NCI-H510A treated with DMSO at 0.1 percent for 48 hours (cell line): ENCODE results near the gene SLC22A23.
A peak's percentile ranks its signal among the peaks of the same experiment; 100 is the strongest.
"Not testable (repeated sequence)": the region's sequence is repeated elsewhere in the genome, so short reads cannot be mapped to it uniquely, and the experiment has no call there.

Source experiments
- DNase-seq: peaks from one replicate; lab custom pipeline; 2025; lab: John Stamatoyannopoulos, UW

Gene SLC22A23

DNA sequence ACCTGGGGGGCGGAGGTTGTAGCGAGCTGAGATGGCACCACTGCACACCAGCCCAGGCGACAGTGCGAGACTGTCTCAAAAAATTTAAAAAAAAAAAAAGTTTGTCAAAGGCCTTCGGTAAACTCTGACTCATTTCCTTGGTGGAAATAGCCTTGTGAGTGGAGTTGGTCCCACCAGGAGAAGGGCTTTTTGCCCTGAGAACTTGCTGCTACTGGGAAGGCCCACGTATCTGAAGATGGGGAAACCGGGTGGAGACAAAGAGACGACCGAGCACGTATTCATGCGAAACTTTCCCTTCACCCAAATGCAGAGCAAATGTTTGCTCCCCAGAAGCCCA is 51.7 kb downstream of the SLC22A23 start:
- DNase-seq: no peak

DNA sequence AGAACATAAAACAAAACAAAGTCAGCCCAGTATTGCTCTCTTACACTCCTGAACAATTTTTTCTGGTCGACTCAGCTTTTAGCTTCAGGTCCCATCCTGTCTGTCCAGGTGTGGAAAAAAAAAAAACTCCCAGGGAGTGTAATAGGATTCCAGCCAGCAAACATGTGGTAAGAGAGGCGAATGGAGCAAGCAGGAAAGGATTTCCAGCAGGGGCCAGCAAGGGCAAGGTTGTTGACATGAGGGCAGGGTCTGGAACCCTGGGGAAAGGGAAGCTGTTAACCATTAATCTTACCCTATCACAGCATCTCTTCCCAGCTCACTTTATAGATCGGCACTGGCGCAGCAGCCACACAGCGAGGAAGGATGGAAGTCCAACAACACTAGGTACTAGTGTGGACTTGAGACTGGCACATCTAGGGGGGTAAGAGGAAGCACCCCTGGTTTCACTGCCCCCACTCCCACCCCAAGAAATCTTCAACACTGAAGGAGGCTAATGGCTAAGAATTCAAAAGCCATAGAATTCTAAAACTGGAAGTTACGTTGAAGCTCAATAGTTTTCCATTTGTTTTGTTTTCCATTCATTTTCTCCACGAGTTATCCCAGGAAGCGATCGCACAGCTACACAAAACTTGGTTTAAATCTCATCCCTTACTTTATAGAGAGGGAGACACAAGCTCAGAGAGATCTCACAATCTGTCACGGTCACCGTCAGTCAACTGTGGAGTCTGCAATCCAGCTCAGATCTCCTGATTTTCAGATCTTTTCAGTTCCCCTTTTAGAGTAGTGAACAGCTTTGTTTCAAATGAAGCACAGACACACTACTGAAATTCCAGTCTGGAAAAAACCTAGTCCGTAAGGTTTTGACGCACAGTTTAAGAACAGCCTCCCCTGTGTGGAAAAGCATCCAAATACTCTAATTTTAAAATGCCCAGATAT is 53.3 kb downstream of the SLC22A23 start:
- DNase-seq: peak; percentile 23

DNA sequence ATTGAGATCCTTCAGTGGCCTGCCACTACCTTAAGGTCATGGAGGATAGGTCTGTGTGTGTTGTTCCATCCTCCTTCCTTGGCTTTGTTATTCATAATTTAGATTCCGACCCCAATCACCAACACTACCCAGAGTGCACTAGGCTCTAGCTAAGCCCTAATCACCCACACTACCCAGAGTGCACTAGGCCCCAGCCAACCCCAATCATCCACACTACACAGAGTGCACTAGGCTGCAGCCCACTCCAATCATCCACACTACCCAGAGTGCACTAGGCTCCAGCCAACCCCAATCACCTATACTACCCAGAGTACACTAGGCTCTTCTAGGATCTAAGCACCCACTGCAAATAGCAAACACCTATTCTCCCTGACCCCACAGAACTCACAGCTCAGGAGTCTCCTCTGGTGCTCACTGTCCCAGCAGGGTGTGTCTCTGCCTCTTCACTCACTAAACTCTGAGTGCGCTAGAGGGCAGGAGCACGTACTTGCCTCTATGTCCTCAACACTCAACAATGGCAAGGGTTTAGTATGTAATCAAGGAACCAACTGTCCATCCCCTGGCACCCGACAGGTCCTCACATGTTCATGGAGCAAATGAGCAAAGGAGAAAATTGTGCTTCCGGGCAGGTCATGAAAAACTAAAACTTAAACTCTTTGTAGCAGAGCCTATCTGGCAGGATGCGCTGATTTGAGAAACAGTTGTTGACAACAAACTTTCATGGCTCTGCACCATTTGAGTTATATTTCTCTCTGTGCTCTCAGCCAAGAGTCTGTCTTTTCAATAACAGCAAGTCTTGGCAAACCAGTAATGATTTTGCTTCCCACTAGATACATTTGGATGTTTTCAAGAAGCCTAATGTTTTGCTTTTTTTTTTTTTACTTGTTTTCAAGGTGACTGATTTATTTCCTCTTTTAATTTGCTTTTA is 54.3 kb downstream of the SLC22A23 start:
- DNase-seq: peak; percentile 13

DNA sequence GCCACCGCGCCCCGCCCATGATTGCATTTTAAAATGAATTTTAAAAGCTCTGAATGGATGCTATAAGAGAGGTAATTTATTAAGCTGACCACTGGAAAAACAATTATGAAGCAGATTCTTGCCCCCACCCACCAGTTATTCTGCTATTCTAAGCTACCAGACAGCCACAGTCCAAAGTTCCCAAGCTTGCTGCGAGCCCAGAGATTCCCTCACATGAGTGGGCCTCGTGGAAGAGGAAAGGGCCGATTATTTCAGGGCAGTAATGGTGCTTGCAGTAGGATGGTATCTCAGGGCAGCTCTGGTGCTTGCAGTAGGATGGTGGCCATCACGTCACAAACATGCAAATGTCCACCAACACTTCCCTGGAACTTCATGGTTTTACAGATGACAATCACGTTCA is 56.7 kb downstream of the SLC22A23 start:
- DNase-seq: no peak

DNA sequence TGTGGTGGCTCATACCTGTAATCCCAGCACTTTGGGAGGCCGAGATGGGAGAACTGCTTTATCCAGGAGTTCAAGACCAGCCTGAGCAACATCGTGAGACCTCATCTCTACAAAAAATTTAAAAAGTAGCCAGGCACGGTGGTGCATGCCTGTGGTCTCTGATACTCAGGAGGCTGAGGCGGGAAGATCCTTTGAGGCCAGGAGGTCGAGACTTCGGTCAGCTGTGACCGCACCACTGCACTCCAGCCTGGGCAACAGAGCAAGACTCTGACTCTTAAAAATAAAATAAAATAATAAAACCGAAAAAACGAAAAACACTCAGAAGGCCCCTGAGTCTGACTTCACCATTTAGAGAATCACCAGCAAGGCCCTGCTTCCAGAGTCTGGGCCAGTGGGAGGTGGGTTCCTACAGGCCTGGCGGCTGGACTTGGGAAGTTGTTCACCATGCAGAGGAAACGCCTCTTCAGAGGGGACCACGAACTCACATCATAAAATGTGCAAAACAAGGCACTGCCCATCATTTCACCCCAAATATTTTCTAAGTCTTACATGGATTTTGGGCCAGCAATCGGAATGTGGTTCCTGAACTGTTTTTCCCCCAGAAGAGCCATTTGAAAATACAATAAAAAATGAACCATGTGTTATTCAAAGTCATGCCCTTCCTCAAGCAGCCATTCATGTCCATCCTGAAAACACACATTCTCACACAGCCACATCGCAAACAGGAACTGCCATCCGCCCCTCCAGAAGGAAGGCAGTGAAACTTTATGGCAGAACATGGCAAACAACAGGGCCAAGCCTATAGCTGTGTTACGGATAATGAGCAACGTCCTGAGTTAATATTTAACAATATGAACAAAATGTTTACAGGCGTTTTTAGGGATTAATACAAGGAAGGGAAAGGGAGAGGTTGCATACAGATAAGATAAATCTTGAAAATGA is 57.8 kb downstream of the SLC22A23 start:
- DNase-seq: no peak

DNA sequence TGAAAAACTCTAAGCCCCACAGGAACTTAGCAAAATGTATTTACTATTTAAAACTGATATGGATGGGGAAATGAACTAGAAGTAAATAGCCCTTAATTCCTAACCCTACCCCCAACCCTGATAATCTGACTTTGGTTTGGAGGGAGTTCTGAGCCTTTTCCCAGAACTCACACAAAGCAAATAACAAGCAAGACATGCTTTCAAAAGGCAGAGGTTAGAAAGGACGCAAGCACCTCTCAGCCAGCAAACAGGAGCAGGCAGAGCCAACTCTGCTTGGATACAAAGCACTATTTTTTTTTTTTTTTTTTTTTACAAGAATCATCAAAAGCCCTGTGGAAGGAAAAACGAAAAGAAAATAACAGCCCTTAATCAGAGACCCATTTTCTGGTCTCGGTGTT is 58.7 kb downstream of the SLC22A23 start:
- DNase-seq: no peak

DNA sequence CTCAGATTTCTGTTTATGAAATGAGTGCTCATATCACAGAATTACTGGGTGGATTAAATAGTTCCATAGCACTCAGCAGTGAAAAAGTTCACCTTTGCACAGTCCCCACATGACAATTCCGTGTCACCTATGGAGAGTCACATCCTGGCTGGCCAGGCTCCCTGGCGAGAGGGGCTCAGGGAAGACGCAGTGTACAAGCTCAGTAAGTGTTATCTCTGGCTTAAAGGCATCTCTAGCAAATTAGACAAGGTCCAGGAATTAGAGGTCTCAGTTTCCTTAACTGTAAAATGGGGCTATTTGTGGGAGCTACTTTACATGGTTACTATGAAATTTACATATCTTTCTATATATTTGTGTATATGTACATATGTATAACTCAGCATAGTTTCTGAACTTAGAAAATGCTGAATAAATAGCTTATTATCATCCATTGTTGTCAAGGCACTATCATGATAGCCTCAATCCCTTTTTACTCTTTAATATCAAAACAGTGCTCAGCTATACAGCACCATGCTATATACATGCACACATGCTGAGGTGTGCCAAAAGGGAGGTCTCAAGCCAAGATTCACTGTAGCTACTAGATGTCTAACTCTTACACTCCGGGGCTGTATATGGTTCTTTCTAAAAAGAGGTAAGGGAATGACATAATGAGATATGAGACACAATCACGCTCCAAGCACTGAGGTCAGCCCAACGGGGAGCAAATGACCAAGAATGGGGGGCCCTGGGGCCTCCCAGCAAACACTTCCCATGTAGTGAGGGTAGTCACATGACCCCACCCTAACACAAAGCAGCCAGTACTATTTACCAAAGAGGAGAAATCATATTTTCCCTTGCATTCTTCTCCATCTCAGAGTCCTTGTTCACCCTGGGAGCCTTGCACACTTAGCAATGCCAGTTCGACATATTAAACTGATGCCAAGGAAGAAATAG is 59.4 kb downstream of the SLC22A23 start:
- no peak for DNase-seq

DNA sequence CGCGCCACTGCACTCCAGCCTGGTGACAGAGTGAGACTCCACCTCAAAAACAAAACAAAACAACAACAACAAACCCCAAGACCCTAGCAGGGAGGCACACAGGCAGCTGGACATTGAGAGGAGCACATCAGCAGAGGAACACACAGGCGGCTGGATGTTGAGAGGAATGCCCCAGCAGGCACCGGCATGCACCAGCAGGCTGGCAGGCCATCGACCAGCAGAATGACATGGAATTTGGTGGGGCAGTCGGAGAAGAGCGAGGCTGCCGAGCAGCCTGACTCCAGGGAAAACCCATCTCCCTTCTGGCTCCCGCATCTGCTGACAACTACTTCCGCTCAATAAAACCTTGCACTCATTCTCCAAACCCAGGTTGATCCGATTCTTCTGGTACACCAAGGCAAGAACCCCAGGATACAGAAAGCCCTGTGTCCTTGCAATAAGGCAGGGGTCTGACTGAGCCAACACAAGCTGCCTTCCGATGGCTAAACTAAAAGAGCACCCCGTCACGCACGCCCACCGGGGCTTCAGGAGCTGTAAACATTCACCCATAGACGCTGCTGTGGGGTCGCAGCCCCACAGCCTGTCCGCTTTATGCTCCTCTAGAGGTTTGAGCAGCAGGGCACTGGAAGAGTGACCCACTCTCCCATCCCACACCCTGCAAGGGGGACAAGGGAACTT is 60.2 kb downstream of the SLC22A23 start:
- no peak for DNase-seq

DNA sequence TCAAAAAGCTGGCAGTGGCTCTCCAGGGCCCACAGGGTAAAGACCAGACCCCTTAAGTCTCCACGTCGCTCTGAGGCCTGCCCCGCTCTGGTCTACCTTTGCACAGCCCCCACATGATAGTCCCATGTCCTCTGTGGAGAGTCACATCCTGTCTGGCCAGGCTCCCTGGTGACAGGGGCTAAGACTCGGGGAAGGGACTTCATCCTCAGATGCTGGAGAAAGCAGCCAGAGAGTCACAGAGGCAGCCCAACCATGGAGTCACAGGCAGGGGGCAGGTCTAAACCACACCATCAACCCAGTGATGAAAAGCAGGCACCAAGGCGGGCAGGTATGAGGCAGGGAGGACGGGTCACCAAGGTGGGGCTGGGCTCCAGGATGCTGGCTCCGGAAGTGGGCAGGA is 62.2 kb downstream of the SLC22A23 start:
- DNase-seq: no peak

DNA sequence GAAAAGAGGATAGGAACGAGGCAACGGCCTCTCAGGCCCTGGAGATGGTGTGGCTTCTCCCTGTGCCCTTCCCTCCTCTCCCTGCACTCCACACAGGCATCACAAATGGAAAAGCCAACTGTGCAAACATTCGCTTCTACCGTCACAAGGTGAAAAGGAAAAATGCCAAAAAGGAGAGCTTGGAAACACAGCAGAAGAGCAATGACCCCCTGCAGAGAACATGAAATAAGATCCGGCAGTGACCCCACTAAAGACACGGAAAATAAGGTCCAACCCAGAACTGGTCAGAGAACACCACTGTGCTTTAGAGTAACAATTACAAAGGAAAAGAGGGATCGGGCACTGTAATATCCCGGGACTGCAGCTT is 63.0 kb downstream of the SLC22A23 start:
- no peak for DNase-seq

DNA sequence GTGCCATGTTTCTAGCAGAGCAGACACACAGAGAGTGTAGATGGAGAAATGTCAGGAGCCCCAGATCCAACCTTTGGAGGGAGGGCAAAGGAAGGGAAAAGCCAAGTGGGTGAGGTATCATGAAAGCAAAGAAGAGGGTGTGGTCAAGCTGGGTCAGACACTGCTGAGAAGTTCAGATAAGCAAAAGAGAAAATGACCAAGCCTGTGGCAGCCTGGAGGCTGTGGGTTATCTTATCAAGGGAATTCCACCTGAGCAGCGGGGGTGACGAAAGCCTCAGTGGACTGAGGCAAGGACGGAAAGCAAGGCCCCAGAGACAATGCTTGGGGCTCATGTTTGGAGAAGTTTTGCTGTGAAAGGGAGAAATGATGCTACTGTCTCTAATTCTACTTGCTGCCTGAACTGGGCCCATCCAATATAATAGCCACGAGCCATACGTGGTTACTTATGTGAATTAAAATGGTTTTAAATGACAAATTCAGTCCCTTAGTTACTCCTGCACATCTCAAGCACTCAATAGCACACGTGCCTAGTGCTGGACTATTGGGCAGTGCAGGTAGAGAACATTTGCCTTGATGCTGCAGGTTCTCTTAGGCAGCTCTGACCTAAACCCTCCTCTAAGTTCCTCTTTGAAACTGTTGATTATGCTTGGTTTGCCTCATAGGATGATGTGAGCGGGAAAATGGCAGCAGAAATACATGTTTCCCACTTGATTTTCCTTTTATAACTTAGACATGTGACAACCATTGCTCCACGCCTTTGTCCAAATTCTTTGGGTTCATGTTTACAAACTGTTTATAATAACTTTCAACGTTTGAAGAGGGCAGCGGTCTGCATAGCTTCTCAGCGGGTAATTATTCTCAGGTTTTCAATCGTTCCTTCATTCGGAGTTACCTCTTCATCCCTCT is 63.7 kb downstream of the SLC22A23 start:
- DNase-seq: no peak

DNA sequence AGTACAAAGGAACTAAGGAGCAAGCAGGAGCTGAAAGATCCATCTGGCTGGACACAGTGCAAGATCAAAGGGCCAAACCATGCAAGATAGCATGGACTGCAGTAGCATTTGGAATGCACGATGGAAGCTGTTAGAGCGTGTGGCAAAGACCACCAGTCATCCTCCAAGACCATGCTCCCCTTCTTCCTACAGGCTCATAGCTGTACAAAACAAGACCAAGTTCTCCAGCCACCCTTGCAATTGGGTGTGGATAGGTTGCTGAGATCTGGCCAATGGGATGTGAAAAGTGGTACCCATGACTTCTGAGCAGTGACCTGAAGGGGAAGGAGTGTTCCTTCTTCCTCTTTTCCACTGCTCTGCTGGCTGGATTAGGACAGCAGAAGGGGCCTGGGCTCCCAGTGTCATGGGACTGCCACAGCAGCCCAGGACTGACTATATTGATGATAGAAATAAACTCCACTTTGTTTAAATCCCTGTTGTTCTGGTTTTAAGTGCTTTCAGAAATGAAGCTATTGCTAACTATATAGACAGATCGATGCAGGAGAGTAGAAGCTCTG is 64.9 kb downstream of the SLC22A23 start:
- no peak for DNase-seq

DNA sequence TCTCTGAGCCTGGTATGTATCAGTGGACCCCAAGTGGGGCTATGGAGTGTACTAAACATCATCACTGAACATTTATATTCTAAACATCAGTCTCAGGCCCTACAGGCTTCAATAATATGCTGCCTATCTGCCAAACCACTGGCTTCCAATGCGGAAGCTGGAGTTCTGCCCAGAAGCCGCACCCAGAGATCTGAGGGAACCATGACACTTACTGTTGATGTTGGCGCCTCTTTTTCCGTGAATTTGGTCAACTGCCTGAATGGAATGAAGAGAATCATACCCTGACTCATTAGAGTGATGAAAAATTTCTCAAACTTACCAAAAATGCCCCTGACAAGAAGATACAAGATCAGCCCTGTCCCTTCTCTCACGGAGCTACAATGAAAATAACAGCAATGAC is 66.2 kb downstream of the SLC22A23 start:
- DNase-seq: no peak

DNA sequence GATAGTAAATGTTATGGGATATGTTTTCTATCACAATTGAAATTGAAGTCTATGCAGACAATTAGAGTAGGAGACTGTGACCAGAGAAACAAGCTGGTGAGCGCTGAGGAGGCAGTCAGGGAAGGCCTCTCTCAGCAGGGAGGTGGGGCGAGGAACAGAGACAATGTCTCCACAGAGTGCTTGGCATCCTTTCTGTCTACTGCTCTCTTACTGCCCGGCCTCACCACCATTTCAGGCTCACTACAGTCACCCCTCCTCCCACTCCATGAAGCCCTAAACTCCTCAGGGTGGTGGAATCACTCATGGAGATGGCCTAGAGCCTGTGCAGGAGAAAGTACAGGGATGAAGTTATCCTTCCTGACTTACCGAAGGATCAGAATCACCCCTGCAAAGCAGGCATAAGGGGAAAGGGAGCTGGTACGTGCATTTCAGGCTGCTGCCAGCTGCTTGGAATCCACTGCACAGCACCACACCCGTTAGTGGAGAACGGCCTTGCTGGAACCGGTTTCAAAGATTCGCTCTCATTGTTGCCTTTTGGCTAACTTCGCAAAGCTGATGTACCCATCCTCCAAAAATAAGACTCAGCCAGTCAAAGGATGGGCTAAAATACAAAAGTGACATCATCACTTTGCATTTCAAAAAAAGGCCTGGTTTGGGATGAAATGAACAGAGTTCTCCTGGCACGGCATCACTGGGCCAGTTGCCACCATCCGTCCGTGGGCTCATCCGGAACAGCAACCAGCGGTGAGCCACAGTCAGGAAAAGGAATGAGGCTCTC is 67.3 kb downstream of the SLC22A23 start:
- DNase-seq: no peak

DNA sequence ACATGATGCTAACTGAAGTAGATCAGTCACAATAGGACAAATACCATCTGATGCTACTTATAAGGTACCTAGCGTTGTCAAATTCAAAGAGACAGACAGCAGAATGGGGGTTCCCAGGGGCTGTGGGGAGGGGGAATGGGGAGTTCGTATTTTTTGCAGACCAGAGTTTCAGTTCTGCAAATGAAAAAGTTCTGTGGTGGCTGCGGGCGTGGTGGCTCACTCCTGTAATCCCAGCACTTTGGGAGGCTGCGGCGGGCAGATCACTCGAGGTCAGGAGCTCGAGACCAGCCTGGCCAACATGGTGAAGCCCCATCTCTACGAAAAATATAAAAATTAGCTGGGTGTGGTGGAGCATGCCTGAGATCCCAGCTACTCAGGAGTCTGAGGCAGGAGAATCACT is 68.1 kb downstream of the SLC22A23 start:
- no peak for DNase-seq

DNA sequence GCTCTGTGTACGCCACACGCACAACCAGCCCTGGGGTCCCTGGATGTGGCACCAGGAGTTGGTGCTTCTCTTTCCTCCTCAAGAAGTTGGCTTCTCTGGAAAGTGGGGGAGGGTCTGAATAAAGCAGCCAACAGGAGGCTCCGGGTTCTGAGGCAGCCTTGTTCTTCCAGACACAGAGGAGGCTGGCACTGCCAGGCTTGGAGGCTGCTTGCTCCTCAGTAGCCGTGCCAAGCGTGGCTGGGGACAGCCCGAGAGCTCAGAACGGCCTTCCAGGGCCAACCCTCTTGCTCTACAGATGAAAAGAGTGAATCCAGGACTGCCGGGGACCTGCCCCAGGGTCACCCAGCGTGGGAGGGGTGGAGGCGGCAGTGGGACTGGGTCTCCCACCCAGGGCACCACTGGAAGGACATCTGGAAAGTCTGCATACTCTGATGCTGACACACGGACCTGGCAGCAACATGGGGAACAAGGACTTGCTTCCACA is 70.4 kb downstream of the SLC22A23 start:
- DNase-seq: no peak

DNA sequence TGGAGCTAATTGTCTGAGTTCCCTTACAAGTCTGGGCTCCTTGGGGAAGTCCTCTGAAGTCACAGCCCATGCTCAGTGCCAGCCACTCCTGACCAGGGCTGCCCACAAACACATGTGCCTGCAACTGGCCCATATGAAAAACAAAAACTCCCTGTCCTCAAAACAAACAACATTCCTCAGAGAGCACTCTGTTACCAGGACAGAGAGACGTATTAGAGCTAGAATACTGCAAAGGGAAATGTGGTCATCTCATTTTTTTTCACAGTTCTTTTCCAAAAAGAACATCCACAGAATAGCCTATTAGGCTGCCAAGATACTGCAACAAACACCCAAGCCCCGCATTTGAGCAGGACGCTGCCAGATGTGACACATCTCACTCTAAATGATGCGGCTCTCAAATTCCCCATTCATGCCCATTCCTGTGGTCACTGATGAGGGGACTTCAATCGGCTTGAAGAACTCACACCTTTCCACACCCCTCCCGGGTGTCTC is 71.1 kb downstream of the SLC22A23 start:
- no peak for DNase-seq

DNA sequence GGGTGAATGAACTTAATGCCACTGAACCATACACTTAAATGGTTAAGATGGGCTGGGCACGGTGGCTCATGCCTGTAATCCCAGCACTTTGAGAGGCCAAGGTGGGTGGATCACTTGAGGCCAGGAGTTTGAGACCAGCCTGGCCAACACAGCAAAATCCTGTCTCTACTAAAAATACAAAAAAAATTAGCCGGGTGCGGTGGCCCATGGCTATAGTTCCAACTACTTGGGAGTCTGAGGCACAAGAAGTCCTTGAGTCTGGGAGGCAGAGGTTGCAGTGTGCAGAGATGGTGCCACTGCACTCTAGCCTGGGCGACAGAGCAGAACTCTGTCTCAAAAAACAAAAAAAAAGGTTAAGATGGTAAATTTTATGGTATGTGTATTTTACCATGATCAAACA is 71.7 kb downstream of the SLC22A23 start:
- not testable (repeated sequence) for DNase-seq
